ENCODE measurements around the gene APOL2. TPM values are rescaled to one million over a fixed set of nuclear protein-coding genes. Genes with fewer than 3 reads are reported as not detected.

The APOL2 gene
- total and polyA plus RNA-seq, 4 donors, result 29.5 to 46.3 (median 35.3) TPM

DNA sequence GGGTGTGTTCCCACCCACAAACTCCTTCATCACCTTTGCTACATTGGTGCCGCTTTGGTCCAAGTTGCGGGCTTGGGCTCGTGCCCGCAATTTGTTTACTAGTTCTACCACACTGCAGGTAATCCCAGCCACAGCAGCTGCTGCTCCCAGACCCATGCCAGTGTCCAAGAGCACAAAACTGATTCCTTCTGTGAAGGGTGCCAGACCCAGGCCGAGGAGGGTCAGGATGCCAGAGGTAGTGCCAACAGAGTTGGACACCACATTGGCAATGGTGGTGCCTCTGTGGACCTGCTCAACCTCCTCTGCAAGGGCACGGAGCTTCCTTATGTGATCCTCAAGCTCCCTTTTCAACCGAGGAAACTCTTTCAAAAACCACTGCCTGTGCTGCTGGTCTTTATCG lies 11.5 kb downstream of the APOL2 start:
- H3K9me3 ChIP-seq (ENCODE audit: control insufficient read depth in 4 of 4, insufficient read depth in 3 of 4, low read length in 3 of 4), result no peaks in the 10 kb centered on the region
- TF ChIP-seq CTCF (IDR thresholded peaks at IDR 0.05; ENCODE audit: control extremely low read depth, extremely low read depth), result no peak
- H3K4me3 ChIP-seq, result no peak overlapping the region
- H3K4me1 ChIP-seq (ENCODE audit: control insufficient read depth in 5 of 5, insufficient read depth in 5 of 5, low read length in 5 of 5), result peaks cover 0 to 1% (median 0%) of the 10 kb centered on the region in 5 donors
- H3K27me3 ChIP-seq (ENCODE audit: control insufficient read depth in 3 of 3, insufficient read depth in 3 of 3, low read length in 2 of 3), result no peaks in the 10 kb centered on the region
- 92 to 96% methylated on average over 8 of the region's 8 CpGs for WGBS, 2 donors
- peaks cover 17 to 33% (median 23%) of the 10 kb centered on the region in 4 donors for H3K36me3 ChIP-seq (ENCODE audit: control insufficient read depth in 4 of 4, insufficient read depth in 4 of 4, low read length in 4 of 4)
- H3K9ac ChIP-seq (ENCODE audit: insufficient read depth in 1 of 2, low read length in 2 of 2), result no peak overlapping the region
- no peak for ATAC-seq (ENCODE audit: insufficient read depth, low FRiP score)
- no peak for DNase-seq
- no peak overlapping the region for H3K27ac ChIP-seq (ENCODE audit: low read depth in 1 of 2, low read length in 1 of 2)

GRCh38 chr22:36227396-36227795 lies 11.9 kb downstream of the APOL2 start:
- H3K36me3 ChIP-seq (ENCODE audit: control insufficient read depth in 4 of 4, insufficient read depth in 4 of 4, low read length in 4 of 4), result peaks cover 13 to 29% (median 22%) of the 10 kb centered on the region in 4 donors
- no peak for DNase-seq
- no peak for TF ChIP-seq CTCF (IDR thresholded peaks at IDR 0.05; ENCODE audit: control extremely low read depth, extremely low read depth)

DNA sequence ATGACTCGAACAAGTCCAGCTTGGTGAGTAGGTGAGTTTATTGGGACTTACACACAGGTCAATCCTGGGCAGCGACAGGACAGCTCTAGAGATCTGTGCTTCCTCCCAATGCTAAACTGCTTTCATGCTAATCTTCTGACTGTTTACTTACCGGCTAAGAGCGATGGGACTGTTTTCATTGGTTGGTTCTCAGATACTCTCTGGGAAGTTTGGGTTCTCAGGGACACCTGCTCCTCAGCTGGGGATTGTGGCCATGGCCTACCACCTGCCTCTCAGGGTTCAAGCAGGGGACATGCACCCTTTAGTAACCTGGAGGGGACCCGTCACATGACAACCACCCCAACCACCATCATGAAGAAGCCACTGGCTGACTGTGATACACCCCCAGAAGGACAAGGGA lies 13.1 kb downstream of the APOL2 start:
- Histone ChIP-seq H3K27ac (ENCODE audit: low read depth in 1 of 2, low read length in 1 of 2) (no peak overlapping the region), H3K4me1 (ENCODE audit: control insufficient read depth in 5 of 5, insufficient read depth in 5 of 5, low read length in 5 of 5) (peaks cover 0 to 6% (median 0%) of the 10 kb centered on the region in 5 donors), H3K9me3 (ENCODE audit: control insufficient read depth in 4 of 4, insufficient read depth in 3 of 4, low read length in 3 of 4) (no peaks in the 10 kb centered on the region), H3K27me3 (ENCODE audit: control insufficient read depth in 3 of 3, insufficient read depth in 3 of 3, low read length in 2 of 3) (no peaks in the 10 kb centered on the region), H3K9ac (ENCODE audit: insufficient read depth in 1 of 2, low read length in 2 of 2) (no peak overlapping the region), H3K36me3 (ENCODE audit: control insufficient read depth in 4 of 4, insufficient read depth in 4 of 4, low read length in 4 of 4) (peaks cover 7 to 25% (median 16%) of the 10 kb centered on the region in 4 donors), H3K4me3 (no peak overlapping the region)
- no peak for TF ChIP-seq CTCF (IDR thresholded peaks at IDR 0.05; ENCODE audit: control extremely low read depth, extremely low read depth)
- ATAC-seq (ENCODE audit: insufficient read depth, low FRiP score) (no peak), DNase-seq (no peak)
- 91 to 93% methylated on average over 5 of the region's 5 CpGs for WGBS, 2 donors

More at GRCh38 chr22:36227396-36227795, 11.9 kb downstream of the APOL2 start:
- 89 to 92% methylated on average over 9 of the region's 9 CpGs for WGBS, 2 donors
- no peak overlapping the region for H3K4me3 ChIP-seq
- H3K27me3 ChIP-seq (ENCODE audit: control insufficient read depth in 3 of 3, insufficient read depth in 3 of 3, low read length in 2 of 3), result no peaks in the 10 kb centered on the region
- no peak overlapping the region for H3K9ac ChIP-seq (ENCODE audit: insufficient read depth in 1 of 2, low read length in 2 of 2)
- H3K27ac ChIP-seq (ENCODE audit: low read depth in 1 of 2, low read length in 1 of 2), result no peak overlapping the region
- no peak for ATAC-seq (ENCODE audit: insufficient read depth, low FRiP score)
- H3K9me3 ChIP-seq (ENCODE audit: control insufficient read depth in 4 of 4, insufficient read depth in 3 of 4, low read length in 3 of 4), result no peaks in the 10 kb centered on the region
- H3K4me1 ChIP-seq (ENCODE audit: control insufficient read depth in 5 of 5, insufficient read depth in 5 of 5, low read length in 5 of 5), result peaks cover 0 to 1% (median 0%) of the 10 kb centered on the region in 5 donors
